ENCODE results near the gene SLAIN2.

DNA sequence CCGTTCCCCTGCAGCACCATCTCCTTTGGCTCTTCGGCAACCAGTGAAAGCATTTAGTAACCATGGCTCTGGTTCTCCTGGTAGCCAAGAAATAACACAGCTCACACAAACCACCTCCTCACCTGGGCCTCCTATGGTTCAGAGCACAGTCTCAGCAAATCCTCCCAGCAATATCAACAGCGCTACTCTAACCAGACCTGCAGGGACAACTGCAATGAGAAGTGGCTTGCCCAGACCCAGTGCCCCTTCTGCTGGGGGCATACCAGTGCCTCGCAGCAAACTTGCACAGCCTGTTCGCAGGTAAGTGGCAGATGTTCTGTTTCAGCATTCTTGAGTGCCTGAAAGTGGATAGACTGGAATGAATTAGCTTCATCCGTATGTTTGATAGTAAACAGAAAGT lies 78.8 kb downstream of the SLAIN2 start:
- TF ChIP-seq POLR2AphosphoS5 (IDR thresholded peaks at IDR 0.05; ENCODE audit: low read depth, low read length) = no peak
- no peak for TF ChIP-seq TAF1 (IDR thresholded peaks at IDR 0.05; ENCODE audit: borderline replicate concordance, insufficient read depth, low read length)

All from PFSK-1 (cell line).